Measurements from ENCODE around the gene SART3. TPM values are rescaled to one million over a fixed set of nuclear protein-coding genes. Genes with fewer than 3 reads are reported as not detected.

SART3 gene
- total RNA-seq, 4 donors from 2014 or later: 48.4 to 77.4 (median 72.1) TPM

DNA sequence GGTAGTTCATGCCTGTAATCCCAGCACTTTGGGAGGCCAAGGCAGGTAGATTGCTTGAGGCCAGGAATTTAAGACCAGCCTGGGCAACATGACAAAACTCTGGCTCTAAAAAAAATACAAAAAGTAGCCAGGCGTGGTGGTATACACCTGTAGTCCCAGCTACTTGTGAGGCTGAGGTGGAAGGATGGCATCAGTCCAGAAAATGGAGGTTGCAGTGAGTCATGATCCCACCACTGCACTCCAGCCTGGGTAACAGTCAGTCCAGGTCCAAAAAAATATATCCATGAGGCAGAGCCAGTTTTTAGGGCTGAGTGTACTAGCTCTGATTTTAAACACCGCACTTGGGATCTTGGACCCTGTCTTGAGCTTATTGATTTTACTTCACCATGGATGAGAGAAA is 76.5 kb downstream of the SART3 start:
- intact Hi-C loops (cut with DNase I; ENCODE audit: low total_unique reads): no loop called here
- TF ChIP-seq POLR2A (IDR thresholded peaks at IDR 0.05): no peak
- TF ChIP-seq, protein P1, sequence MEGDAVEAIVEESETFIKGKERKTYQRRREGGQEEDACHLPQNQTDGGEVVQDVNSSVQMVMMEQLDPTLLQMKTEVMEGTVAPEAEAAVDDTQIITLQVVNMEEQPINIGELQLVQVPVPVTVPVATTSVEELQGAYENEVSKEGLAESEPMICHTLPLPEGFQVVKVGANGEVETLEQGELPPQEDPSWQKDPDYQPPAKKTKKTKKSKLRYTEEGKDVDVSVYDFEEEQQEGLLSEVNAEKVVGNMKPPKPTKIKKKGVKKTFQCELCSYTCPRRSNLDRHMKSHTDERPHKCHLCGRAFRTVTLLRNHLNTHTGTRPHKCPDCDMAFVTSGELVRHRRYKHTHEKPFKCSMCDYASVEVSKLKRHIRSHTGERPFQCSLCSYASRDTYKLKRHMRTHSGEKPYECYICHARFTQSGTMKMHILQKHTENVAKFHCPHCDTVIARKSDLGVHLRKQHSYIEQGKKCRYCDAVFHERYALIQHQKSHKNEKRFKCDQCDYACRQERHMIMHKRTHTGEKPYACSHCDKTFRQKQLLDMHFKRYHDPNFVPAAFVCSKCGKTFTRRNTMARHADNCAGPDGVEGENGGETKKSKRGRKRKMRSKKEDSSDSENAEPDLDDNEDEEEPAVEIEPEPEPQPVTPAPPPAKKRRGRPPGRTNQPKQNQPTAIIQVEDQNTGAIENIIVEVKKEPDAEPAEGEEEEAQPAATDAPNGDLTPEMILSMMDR (IDR thresholded peaks at IDR 0.05): no peak
- WGBS, 2 donors: 74 to 75% methylated on average over 2 of the region's 2 CpGs
- H3K4me3 ChIP-seq (ENCODE audit: low read depth, poor library complexity, severe bottlenecking): no peak overlapping the region
- no peak for DNase-seq (ENCODE audit: low spot score in 2 of 2)

DNA sequence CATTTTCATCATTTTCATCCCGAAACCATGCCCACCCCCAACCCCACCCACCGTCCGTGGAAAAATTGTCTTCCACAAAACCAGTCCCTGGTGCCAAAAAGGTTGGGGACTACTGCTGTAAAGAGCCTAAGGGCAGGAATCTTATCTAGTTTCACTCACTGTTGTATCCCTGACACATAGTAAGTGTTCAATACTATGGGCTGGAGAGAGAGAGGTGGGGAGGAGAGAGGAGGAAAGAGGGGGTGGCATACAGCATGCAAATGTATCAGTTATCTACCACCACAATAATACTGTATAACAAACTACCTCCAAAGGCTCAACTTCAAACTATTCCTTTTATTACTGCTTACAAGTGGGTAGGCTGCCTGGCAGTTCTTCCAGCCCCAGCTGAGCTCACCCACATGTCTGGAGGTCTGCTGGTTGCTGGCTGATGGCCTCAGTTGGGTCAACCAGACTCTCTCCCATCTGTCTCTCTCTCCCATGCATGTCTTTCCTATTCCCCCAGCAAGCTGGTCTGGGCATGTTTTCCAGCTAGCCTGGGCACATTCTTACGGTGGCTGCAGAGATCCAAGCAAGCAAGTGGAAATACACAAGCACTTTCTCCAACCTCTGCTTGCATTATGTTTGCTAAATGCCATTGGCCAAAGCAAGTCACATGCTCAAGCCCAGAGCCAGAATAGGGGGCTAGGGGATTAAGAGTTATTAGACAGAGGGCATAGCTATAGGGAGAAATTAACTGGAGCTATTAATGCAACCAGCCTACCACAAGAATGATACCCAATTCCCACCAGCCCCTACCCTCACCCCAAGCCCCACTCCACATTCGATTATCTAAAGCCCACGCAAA is 77.5 kb downstream of the SART3 start:
- intact Hi-C loops (cut with DNase I; ENCODE audit: low total_unique reads): no loop called here
- no peak for TF ChIP-seq POLR2A (IDR thresholded peaks at IDR 0.05)
- TF ChIP-seq, protein P1 (IDR thresholded peaks at IDR 0.05): no peak
- no peak overlapping the region for H3K4me3 ChIP-seq (ENCODE audit: low read depth, poor library complexity, severe bottlenecking)
- DNase-seq (ENCODE audit: low spot score in 2 of 2): no peak
- WGBS, 2 donors: 54% methylated on average over 6 of the region's 6 CpGs

DNA sequence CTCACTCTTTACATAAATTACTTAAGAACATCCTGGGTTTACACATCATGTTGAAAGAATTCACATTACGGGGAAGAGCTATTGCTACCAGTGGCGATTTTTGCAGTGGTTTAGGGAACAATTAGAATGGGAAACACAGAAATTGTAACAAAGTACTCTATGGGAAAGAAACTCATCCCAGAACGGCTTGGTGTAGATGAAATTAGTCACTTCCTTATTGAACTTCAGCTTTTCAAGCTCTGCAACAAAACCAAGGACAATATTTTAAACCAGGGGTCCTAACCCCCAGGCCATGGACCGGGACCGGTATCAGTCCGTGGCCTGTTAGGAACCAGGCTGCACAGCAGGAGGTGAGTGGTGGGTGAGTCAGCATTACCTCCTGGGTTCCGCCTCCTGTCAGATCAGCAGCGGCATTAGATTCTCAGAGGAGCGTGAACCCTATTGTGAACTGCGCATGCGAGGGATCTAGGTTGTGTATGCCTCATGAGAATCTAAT is 78.2 kb downstream of the SART3 start:
- H3K4me3 ChIP-seq (ENCODE audit: low read depth, poor library complexity, severe bottlenecking): no peak overlapping the region
- intact Hi-C loops (cut with DNase I; ENCODE audit: low total_unique reads): no loop called here
- WGBS, 2 donors: 38 to 50% methylated on average over 11 of the region's 11 CpGs
- no peak for DNase-seq (ENCODE audit: low spot score in 2 of 2)
- no peak for TF ChIP-seq POLR2A (IDR thresholded peaks at IDR 0.05)
- TF ChIP-seq, protein P1 (IDR thresholded peaks at IDR 0.05): no peak

DNA sequence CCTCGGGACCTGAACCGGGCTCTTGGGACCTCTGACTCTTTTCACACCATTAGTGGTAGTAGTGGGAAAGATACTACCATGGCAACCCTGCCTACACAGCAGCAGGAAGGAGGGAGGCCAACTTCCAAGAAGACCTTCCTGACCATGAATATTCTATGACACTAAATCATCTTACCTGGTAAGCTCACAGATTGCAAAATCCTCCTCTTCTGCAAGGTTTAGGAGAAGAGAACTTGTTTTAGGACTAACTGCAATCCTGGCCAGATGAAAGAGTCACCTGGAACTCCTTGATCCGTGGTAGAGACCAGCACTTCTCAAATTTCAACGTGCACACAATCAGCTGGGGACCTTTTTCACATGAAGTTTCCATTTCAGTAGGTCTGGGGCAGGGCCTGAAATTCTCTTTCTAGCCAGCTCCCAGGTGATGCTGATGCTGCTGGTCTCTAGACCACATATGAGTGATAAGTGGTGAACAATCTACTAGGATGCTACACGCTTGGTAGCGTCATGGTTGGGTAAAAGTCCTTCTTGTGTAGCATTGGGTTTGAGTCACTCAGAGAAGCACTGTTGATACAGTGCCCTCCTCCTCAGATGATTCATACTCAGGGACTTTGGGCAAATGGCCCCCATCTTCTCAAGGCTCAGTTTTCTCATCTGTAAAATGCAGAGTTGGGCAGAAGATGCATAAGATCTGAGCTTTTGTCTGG is 81.5 kb downstream of the SART3 start:
- DNase-seq (ENCODE audit: low spot score in 2 of 2): no peak
- no peak overlapping the region for H3K4me3 ChIP-seq (ENCODE audit: low read depth, poor library complexity, severe bottlenecking)
- TF ChIP-seq POLR2A (IDR thresholded peaks at IDR 0.05): no peak
- TF ChIP-seq, protein P1 (IDR thresholded peaks at IDR 0.05): no peak
- 65 to 72% methylated on average over 6 of the region's 6 CpGs for WGBS, 2 donors
- intact Hi-C loops (cut with DNase I; ENCODE audit: low total_unique reads): no loop called here

DNA sequence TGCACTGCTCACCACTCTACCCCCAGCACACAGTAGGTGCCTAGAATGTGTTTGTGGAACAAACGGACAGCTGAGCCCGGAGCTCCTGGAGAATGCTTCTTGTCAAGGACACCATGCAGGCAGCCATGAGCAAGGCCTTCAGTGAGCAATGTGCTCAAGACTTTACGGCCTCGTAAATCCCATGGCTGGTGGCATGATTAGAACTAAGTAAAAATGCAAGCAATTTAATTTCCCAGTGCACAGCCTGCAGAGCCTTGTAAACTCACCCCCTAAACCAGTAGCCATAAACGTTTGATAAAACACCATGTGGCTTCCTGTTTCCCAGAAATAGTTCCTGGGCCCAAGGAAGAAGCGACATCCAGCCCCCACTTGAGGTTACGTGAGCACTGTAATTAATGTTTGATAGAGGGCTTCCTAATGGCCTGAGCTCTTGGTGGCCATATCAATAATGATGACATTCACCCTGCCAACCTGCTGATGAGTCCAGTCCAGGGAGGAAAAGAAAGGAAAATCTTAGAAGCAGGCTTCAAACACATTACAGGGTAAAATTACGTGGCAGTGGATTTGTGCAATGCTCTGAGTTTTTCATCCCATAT is 82.3 kb downstream of the SART3 start:
- H3K4me3 ChIP-seq (ENCODE audit: low read depth, poor library complexity, severe bottlenecking): no peak overlapping the region
- TF ChIP-seq, protein P1 (IDR thresholded peaks at IDR 0.05): no peak
- TF ChIP-seq POLR2A (IDR thresholded peaks at IDR 0.05): no peak
- WGBS, 2 donors: 59 to 60% methylated on average over 8 of the region's 8 CpGs
- intact Hi-C loops (cut with DNase I; ENCODE audit: low total_unique reads): no loop called here
- DNase-seq (ENCODE audit: low spot score in 2 of 2): no peak
